Body of pancreas (tissue), 4 donors: ENCODE measurements around the gene CRYBA2.

Experiments used
- CTCF ChIP-seq, 7 experiments: fragments of 450-650 bp in 4 of 7; fragments of 200-600 bp in 3 of 7; sonication (generic) in 3 of 7; IDR thresholded peaks; one replicate each; pipeline ENCODE4 v1.5.1; 2016 to 2019; ENCODE audit warnings: antibody characterized with exemption in 7 of 7
- POLR2A ChIP-seq, 3 donors: fragments of 450-650 bp; IDR thresholded peaks; one replicate each; pipeline ENCODE4 v1.6.1; 2016; ENCODE audit warnings: antibody characterized with exemption in 3 of 3, mild to moderate bottlenecking in 2 of 3

GRCh38 chr2:218999881-219000568 lies 6.8 kb upstream of the CRYBA2 start:
- TF ChIP-seq CTCF (IDR thresholded peaks at IDR 0.05) (no peak), POLR2A (IDR thresholded peaks at IDR 0.05) (no peak)
